ENCODE measurements around the gene EIF3B. TPM values are rescaled to one million over a fixed set of nuclear protein-coding genes. Genes with fewer than 3 reads are reported as not detected.

Gene EIF3B
- total and polyA plus RNA-seq, 11 donors = 35.4 to 114 (median 72.4) TPM

DNA sequence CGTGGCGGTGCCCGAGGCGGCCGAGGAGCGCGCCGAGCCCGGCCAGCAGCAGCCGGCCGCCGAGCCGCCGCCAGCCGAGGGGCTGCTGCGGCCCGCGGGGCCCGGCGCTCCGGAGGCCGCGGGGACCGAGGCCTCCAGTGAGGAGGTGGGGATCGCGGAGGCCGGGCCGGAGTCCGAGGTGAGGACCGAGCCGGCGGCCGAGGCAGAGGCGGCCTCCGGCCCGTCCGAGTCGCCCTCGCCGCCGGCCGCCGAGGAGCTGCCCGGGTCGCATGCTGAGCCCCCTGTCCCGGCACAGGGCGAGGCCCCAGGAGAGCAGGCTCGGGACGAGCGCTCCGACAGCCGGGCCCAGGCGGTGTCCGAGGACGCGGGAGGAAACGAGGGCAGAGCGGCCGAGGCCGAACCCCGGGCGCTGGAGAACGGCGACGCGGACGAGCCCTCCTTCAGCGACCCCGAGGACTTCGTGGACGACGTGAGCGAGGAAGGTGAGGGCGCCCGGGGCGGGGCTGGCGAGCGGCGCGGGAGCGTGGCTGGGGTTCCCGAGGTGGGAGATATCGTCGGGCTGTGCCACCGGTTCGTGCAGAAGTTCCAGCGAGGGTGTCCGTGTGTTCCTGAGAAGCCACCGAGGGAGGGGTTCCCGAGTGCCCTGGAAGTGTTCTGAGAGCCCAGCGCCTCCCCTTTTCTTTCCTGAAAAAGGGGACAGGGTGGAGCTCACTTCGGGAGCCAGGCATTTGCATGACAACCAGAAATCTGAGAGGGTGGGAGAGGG, 495 bp downstream of the EIF3B start:
- Histone ChIP-seq H3K36me3 (peaks cover 0 to 27% (median 18%) of the 10 kb centered on the region in 9 donors), H3K4me3 (peak overlapping the region; percentile 90 to 100 (median 98)), H3K27me3 (no peaks in the 10 kb centered on the region), H3K27ac (peak overlapping the region; percentile 41 to 100 (median 100)), H3K4me1 (peaks cover 0 to 55% (median 39%) of the 10 kb centered on the region in 12 donors), H3K9me3 (no peaks in the 10 kb centered on the region)
- intact Hi-C loops (cut with DNase I) = loop anchor here in 5 of 10 donors (1.0 to 10.0 kb wide), 11 partner anchors 40 to 783 kb away; partner anchors contain the start of genes CHST12 (in 3 of the 5), MRM2 (in 2 of the 5), NUDT1 (in 2 of the 5) and PSMG3 (in 1 of the 5)
- WGBS, 4 donors = 0% methylated on average over 20 to 92 of the region's 92 CpGs
- DNase-seq = no peak
- ATAC-seq = peak in 1 of 4 donors; percentile 2
- TF ChIP-seq, protein P1, sequence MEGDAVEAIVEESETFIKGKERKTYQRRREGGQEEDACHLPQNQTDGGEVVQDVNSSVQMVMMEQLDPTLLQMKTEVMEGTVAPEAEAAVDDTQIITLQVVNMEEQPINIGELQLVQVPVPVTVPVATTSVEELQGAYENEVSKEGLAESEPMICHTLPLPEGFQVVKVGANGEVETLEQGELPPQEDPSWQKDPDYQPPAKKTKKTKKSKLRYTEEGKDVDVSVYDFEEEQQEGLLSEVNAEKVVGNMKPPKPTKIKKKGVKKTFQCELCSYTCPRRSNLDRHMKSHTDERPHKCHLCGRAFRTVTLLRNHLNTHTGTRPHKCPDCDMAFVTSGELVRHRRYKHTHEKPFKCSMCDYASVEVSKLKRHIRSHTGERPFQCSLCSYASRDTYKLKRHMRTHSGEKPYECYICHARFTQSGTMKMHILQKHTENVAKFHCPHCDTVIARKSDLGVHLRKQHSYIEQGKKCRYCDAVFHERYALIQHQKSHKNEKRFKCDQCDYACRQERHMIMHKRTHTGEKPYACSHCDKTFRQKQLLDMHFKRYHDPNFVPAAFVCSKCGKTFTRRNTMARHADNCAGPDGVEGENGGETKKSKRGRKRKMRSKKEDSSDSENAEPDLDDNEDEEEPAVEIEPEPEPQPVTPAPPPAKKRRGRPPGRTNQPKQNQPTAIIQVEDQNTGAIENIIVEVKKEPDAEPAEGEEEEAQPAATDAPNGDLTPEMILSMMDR (IDR thresholded peaks at IDR 0.05) = no peak
- TF ChIP-seq POLR2A (IDR thresholded peaks at IDR 0.05) = no peak

- 2 to 5% (median 4%) methylated on average over 9 of the region's 9 CpGs for WGBS, 4 donors
These were observed 1.0 kb downstream of the EIF3B start for GRCh38 chr7:2355705-2356008.

GRCh38 chr7:2357165-2357564, 2.5 kb downstream of the EIF3B start:
- no peak for DNase-seq
- intact Hi-C loops (cut with DNase I) = loop anchor here in 3 of 10 donors (5.0 to 10.0 kb wide), 4 partner anchors 45 to 112 kb away; partner anchors contain the start of genes CHST12 (in 2 of the 3), MRM2 (in 1 of the 3) and NUDT1 (in 1 of the 3)
- ATAC-seq = no peak
- TF ChIP-seq POLR2A (IDR thresholded peaks at IDR 0.05) = no peak
- TF ChIP-seq, protein P1 (IDR thresholded peaks at IDR 0.05) = no peak
- Histone ChIP-seq H3K4me3 (peak overlapping the region in 3 of 12 donors; percentile 96 to 99 (median 99)), H3K4me1 (peaks cover 0 to 58% (median 43%) of the 10 kb centered on the region in 12 donors), H3K27me3 (no peaks in the 10 kb centered on the region), H3K36me3 (peaks cover 0 to 45% (median 38%) of the 10 kb centered on the region in 9 donors), H3K27ac (no peak overlapping the region), H3K9me3 (no peaks in the 10 kb centered on the region)
- WGBS, 4 donors = 72 to 78% (median 75%) methylated on average over 8 of the region's 8 CpGs

More at GRCh38 chr7:2355705-2356008, 1.0 kb downstream of the EIF3B start:
- H3K27ac ChIP-seq = peak overlapping the region in 8 of 12 donors; percentile 98 to 100 (median 100)
- H3K9me3 ChIP-seq = no peaks in the 10 kb centered on the region
- H3K36me3 ChIP-seq = peaks cover 0 to 30% (median 23%) of the 10 kb centered on the region in 9 donors
- H3K4me1 ChIP-seq = peaks cover 0 to 56% (median 41%) of the 10 kb centered on the region in 12 donors
- intact Hi-C loops (cut with DNase I) = loop anchor here in 4 of 10 donors (2.0 to 10.0 kb wide), 7 partner anchors 41 to 112 kb away; partner anchors contain the start of genes CHST12 (in 3 of the 4), MRM2 (in 1 of the 4), NUDT1 (in 1 of the 4) and SNX8 (in 1 of the 4)
- peak overlapping the region; percentile 90 to 100 (median 98) for H3K4me3 ChIP-seq
- DNase-seq (no peak), ATAC-seq (no peak)
- H3K27me3 ChIP-seq = no peaks in the 10 kb centered on the region
- no peak for TF ChIP-seq POLR2A (IDR thresholded peaks at IDR 0.05)
- TF ChIP-seq, protein P1 (IDR thresholded peaks at IDR 0.05) = no peak

- WGBS, 4 donors = 56 to 64% (median 61%) methylated on average over 6 of the region's 6 CpGs
- H3K27me3 ChIP-seq = no peaks in the 10 kb centered on the region
These were observed 2.9 kb downstream of the EIF3B start for GRCh38 chr7:2357571-2357970.

More at GRCh38 chr7:2357571-2357970, 2.9 kb downstream of the EIF3B start:
- ATAC-seq = no peak
- Histone ChIP-seq H3K36me3 (peaks cover 0 to 49% (median 42%) of the 10 kb centered on the region in 9 donors), H3K9me3 (no peaks in the 10 kb centered on the region), H3K4me1 (peaks cover 0 to 58% (median 43%) of the 10 kb centered on the region in 12 donors), H3K27ac (no peak overlapping the region), H3K4me3 (no peak overlapping the region)
- intact Hi-C loops (cut with DNase I) = loop anchor here in 3 of 10 donors (5.0 to 10.0 kb wide), 4 partner anchors 45 to 113 kb away; partner anchors contain the start of genes CHST12 (in 2 of the 3), MRM2 (in 1 of the 3) and NUDT1 (in 1 of the 3)
- DNase-seq = no peak
- TF ChIP-seq POLR2A (IDR thresholded peaks at IDR 0.05) = no peak
- TF ChIP-seq, protein P1 (IDR thresholded peaks at IDR 0.05) = no peak
